Measurements from ENCODE around the gene SEC23B.
"Not testable (repeated sequence)": the region's sequence is repeated elsewhere in the genome, so short reads cannot be mapped to it uniquely, and the experiment has no call there.

GRCh38 chr20:18501672-18502071, 6.1 kb upstream of the SEC23B start:
- TF ChIP-seq POLR2A (IDR thresholded peaks at IDR 0.05) = not testable (repeated sequence)
- TF ChIP-seq, protein P1, sequence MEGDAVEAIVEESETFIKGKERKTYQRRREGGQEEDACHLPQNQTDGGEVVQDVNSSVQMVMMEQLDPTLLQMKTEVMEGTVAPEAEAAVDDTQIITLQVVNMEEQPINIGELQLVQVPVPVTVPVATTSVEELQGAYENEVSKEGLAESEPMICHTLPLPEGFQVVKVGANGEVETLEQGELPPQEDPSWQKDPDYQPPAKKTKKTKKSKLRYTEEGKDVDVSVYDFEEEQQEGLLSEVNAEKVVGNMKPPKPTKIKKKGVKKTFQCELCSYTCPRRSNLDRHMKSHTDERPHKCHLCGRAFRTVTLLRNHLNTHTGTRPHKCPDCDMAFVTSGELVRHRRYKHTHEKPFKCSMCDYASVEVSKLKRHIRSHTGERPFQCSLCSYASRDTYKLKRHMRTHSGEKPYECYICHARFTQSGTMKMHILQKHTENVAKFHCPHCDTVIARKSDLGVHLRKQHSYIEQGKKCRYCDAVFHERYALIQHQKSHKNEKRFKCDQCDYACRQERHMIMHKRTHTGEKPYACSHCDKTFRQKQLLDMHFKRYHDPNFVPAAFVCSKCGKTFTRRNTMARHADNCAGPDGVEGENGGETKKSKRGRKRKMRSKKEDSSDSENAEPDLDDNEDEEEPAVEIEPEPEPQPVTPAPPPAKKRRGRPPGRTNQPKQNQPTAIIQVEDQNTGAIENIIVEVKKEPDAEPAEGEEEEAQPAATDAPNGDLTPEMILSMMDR (IDR thresholded peaks at IDR 0.05) = not testable (repeated sequence)
